HG03159 (cell line): ENCODE results near the gene NRDE2.
"Not testable (repeated sequence)": the region's sequence is repeated elsewhere in the genome, so short reads cannot be mapped to it uniquely, and the experiment has no call there.

Experiments
- ATAC-seq: cut with Tn5 transposase; IDR thresholded peaks from one replicate; pipeline ENCODE4 v1.9.1; 2021; ENCODE audit warnings: mild to moderate bottlenecking, moderate library complexity; ENCODE audit not compliant: unreplicated experiment

The NRDE2 gene

DNA sequence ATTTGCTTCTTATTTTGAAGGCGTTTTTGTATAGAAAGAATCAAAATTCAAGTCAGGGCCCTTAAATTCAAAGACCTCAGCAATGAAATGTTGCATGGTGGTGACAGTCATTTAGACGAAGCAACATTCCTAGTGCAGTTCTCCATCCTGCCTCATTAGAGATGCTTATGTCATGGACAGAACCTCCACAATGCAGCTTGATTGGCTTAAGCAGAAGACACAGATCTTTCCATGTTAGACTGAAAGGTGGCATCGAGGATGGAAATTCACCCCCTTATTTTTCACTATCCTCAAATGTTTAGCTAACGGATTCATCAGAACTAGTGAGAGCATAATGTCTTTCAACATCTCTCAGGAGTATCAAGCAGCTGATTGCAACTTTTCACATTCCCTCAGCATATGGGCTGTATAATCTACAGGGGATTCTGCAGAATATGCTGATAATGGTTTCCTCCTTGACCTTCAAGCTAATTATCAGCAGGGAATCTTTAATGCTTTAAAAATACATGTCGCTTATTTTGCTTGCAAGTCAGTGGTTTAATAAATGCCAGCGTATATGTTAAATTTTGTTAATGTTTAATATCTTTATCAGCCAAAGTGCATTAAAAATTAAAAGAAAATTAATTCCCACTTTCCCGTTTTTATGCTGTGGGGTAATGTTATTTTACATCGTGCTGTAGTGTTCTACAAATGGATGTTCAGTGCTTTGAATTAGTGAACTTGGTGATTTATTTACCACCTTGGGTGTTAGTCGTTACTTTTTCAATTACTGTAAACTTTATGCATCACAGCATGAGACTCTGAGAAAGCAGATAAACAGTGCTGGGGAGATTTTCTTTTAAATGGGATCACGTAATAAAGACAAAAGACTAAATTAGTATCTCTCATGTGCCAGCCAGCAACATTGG lies 12.8 kb upstream of the NRDE2 start:
- no peak for ATAC-seq

DNA sequence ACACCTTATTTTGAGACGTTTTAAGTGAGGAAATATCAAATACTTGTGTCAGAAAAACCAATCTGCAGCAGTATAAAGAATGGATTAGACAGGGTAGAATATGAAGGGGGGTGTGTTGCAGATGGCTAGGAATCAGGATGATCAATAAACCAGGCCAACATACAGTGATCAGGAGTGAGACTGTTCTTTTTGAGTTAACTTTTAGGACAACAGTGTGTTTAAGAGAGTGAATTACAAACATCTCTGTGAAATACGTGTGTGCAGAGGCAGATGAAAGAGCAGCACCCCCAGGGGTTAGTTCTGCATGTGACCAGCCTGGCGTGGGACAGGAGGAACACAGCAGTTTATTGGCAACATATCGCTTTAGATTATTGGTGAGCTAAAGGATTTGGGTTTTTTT lies 10.6 kb upstream of the NRDE2 start:
- no peak for ATAC-seq

DNA sequence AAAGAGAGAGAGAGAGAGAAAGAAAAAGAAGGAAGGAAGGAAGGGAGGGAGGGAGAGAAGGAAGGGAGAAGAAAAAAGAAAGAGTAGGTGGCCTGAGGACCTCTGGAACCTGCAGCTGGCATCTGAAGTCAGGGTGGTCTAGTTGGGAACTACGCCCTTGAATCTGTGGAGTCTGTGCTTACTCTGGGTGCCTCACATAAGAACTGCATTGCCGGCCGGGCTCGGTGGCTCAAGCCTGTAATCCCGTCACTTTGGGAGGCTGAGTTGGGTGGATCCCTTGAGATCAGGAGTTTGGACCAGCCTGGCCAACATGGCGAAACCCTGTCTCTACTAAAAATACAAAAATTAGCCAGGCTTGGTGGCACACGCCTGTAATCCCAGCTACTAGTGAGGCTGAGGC lies 10.0 kb upstream of the NRDE2 start:
- no peak for ATAC-seq

DNA sequence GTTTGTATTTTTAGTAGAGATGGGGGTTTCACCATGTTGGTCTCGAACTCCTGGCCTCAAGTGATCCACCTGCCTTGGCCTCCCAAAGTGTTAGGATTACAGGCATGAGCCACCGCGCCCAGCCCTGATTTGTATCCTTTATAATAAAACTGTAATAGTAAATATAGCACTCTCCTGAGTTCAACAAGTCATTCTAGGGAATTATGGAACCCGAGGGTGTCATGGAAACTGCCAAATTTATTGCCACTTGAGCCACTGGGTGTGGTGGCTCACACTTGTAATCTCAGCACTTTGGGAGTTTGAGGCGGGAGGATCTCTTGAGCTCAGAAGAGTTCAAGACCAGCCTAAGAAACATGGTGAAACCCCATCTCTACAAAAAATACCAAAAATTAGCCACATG lies 9.5 kb upstream of the NRDE2 start:
- ATAC-seq: not testable (repeated sequence)

DNA sequence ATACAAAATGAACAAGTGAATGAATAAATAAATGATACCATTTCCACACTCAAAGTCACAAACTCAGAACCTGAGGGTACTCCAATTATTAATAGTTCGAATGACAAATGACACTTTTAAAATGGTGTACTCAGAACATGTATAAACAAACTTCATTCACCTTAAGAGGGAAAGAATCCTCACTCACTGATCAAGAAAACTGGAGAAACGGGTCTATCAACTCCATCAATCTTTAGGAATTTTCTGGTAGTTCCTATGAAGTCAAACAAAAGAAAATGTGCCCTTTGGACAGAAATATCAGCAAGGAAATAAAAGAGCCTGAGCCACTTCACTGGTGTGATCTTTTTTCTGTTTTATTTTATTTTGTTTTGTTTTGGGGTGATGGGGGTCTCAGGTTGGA lies 5.2 kb upstream of the NRDE2 start:
- no peak for ATAC-seq

DNA sequence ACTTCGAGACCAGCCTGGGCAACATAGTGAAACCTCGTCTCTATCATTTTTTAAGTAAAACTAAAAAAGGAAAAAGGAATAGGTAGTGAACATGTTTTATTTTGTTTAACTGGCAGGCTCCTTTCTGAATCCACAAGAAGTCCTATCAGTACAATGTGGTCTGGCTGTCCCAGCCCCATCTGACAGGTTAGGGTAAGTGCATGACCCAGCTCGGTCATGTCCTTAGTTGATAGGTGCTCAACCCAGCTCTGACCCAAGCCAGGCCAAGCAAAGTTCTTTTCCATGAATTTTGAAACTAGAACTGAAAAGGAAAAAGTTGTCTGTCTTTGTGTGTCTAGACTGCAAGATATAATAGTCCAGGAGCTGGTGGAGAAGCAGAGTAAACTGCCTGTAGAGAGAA lies 4.7 kb upstream of the NRDE2 start:
- ATAC-seq: no peak

DNA sequence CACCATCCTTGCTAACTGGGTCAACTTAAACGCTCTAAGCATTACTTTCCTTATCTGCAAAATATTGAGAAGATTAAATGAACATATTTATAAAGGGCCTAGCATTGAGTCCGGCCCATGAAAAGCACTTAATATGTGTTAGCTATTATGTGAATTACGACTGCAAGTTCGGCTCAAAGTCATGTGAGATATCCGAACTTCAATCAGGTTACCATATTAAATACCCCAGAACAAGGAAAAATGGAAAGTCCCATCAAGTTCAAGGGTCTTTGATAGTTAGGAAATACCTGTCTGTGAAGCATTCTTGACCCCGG lies 487 bp upstream of the NRDE2 start:
- ATAC-seq: no peak

DNA sequence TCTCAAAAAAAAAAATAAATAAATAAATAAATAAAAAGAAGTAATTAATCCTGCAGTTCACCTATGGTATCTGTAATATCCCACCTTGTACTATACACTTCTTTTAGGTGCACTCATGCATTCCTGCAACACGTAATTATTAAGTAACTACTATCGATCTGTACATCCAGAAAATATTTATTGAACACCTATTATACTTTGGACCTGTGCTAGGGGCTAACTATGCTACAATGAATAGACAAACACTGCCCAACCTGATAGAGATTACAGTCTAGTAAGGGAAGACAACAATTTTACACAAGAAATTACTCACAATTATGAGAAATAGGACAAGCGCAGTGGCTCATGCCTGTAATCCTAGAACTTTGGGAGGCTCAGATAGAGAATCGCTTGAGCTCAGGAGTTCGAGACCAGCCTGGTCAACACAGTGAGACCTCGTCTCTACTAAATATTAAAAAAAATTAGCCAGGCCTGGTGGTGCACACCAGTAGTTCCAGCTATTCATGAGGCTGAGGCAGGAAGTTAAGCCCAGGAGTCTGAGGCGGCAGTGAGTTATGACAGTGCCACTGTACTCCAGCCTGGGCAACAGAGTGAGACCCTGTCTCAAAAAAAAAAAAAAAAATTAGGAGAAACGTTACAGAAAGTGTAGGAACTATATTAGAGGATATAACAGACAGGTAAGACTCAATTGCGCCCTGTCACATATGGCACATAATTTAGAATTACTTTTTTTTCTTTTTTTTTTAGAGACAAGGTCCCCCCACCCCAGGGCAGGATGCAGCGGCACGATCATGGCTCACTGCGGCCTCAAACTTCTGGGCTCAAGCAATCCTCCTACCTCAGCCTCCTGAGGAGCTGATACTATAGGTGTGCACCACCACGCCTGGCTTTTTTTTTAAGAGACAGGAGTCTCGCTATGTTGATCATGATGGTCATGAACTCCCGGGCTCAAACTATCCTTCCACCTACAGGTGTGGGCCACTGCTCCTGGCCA lies 1.2 kb downstream of the NRDE2 start:
- no peak for ATAC-seq

DNA sequence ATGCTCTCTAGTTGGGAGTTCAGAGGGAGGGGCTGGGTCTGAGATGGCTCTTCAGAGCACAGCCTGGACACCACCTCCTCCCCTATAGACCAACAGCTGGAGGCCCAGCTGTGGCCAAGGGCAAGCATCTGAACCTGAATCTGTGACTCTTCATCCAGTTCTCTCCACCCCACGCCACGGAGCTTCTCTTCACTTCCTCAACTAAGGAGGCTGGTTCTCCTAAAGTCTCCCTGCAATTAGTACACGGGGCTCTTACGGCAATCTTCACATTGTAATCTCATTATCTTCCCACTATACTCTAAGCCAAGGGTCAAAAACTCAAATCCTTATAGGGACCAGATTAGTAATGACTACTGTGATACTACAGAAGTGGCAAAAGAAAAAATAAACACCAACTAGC lies 9.8 kb downstream of the NRDE2 start:
- no peak for ATAC-seq

DNA sequence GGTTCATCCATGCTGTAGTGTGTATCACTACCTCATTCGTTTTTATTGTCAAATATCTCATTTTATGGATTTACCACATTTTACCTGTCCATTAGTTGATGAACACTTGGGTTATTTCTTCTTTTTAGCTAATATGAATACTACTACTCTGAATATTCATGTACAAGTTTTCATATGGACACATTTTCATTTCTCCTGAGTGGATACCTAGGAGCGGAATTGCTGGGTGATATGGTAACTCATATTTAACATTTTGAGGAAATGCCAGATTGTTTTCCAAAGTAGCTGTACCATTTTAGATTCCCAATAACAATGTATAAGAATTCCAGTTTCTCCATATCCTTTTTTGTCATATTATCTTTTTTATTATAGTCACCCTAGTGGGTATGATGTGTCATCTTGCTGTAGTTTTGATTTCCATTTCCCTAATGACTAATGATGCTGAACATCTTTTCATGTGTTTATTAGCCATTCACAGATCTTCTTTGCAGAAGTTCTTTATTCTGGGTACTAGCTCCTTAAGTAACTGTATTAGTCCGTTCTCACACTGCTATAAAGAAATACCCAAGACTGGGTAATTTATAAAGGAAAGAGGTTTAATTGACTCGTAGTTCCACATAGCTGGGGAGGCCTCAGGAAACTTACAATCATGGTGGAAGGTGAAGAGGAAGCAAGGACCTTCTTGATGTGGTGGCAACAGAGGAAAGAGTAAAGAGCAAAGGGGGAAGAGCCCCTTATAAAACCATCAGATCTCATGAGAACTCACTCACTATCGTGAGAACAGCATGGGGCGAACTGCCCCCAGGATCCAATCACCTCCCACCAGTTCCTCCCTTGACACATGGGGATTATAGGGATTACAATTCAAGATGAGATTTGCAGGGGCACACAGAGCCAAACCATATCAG lies 11.9 kb downstream of the NRDE2 start:
- no peak for ATAC-seq

DNA sequence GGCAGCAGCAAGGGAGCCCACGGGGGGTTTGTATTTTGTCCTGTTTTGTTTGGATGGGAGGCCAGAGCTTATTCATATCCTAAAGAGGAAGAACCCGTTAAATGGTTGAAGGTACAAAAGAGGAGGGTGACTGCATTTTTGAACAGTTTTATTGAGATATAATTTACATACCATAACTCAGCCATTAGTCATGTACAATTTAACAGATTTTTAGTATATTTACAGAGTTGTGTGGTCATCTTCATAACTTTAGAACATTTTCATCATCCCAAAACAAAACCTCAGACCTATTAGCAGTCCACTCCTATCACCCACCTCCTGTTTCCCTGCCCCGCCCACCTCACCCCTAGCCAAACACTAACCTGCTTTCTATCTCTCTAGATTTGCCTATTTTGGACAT lies 12.6 kb downstream of the NRDE2 start:
- no peak for ATAC-seq

DNA sequence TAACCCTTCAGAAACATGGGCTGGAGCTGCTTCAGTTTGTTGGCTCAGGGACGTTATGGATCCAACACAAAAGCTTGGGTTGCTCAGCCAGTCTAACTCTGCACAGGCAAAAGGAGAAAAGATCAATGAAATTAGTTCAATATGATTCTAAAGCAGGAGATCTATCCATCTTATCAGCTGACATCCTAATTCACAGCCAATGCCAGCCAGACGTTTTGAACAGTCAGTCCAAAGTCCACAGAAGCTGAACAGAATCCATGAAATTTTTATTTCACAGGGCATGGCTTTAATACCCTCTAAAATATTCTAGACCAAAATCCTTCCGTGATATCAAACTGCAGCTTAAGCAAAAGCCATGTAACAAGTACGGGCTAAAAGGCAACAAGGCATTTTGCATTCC lies 13.7 kb downstream of the NRDE2 start:
- no peak for ATAC-seq

DNA sequence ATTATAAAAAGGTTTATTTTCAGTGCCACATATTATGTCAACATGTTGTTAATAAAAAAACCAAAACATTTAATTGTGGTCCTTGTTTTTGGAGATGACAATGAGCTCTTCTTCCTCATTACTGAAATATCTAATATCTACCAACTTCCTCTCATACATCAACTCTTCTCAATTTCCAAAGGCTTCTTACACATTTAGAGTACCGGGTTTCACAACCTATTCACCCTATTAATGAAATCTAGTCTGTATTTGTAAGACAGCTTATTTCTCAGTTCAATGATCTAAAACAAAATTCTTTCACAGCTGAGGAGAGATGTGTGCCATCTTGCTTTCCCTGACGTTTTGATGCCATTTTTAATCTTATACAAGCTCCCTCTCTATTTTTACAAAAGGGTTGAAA lies 14.5 kb downstream of the NRDE2 start:
- no peak for ATAC-seq

DNA sequence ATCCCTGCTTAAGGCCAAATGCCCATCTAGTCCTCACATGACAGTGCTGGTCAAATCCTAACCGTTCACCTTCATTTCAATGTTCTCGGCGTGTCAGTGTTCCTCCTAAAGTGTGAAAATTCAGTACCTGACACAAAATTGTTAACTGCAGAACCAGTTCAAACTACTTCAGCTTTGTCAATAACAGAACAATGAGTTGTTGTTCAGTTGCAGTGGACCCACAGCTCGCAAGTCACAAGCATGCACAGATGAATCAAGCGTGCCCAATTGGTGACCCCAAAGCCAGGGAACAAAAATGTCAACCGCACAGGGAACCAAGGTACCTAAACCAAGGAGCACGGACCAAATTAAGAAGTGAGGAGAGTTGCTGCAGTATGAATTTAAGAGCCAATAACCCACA lies 23.2 kb downstream of the NRDE2 start:
- ATAC-seq: no peak

DNA sequence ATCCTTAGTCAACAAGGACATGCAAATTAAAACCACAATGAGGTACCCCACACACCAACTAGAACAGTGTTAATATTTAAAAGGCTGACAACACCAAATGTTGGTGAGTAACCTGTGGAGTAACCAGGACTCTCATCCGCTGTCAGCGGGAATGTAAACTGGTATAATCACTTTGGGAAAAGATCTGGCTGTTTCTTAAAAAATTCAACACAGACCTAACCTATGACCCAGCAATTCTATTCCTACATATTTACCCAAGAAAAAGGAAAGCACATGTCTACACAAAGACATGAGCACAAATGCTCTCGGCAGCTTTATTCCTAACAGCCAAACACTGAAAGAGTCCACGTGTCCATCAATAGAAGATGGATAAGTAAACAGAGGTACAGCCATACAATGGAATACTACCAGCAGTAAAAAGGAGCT lies 26.6 kb downstream of the NRDE2 start:
- no peak for ATAC-seq

DNA sequence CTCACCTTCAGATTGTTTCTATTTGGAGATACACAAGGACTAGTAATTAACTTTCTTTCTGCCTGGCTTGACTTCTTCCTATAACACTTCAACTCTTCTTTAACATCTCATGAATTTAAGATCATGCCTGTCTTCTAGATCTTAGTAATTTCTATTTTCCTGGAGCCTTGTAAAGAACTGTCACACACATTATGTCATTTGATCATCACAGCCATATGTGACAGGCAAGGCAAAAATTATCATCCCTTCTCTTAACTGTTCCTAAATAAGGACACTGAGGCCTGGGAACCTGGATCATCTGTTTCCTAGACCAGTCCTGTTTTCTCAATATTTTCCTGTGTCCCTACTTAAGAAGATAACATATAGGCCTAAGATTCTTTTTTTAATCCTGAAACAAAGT lies 27.2 kb downstream of the NRDE2 start:
- no peak for ATAC-seq

DNA sequence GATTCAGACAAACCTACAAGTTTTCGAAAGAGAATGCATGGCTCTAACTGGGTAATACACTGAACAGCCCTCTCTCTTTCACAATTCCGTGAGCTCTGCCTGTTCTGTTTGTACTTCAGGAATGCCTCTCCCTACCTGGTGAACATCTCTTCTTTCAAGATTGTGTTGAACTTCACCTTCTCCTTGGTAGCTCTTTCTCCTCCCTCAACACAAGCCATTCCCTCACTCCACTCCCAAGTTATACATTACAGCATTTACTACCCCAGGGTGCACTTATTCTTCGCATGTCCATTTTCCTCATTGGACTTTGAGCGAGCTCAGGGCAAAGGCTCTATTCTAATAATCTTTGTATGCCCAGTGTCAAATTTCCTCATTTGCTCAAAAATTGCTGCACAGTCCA lies 28.3 kb downstream of the NRDE2 start:
- no peak for ATAC-seq

DNA sequence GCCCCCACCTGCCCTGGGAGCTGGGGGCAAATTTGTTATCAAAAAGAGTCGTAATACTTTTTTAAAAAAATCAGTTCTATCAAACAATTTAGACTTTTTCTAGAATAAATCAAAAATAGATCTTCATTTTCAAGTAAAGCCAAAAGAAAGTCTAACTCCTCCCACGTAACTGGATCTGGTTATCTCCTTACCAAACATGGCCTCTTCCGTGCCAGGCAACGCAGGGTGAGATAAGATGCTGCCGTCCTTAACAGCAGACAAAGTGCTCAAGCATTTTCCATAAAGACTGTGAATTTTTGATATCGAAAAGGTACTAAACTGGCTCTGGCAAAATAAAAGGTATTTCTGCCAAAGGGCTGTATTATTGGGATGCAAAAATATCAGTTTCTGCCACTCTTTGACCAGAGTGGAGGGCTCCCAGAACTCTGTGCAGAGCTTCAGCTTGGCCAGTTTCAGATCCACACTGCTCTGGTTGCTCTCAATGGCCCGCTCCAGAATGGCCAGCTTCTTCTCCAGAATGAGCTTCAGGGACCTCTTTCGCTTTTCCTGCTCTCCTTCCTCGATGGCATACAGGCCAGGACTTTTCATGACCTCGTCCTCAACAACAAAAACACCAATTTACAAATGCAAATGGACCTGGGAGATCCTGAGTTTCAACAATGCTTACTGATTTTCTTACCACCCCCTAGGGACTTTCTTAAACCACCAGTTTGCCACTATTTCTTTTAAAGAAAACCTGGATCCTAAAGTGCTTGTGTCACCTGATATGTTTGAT lies 29.0 kb downstream of the NRDE2 start:
- no peak for ATAC-seq

DNA sequence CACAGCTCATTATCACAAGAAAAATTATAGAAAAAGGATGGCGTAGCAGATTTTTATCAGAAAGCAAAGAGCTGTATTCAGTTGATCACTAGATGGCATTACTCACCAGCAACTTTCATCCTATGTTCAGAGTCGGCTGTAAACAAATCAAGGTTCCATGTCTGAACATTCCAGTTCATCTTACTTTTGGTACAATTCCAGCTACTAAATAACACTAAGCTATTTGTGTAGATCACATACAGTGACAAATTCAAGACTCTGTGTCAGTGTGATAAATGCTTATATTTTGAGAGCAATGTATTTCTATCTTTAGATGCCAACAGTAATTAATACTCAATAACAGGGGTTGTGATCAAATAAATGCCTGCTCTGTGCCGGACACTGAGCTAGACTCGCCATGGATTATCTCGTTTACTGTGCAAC lies 30.1 kb downstream of the NRDE2 start:
- no peak for ATAC-seq

DNA sequence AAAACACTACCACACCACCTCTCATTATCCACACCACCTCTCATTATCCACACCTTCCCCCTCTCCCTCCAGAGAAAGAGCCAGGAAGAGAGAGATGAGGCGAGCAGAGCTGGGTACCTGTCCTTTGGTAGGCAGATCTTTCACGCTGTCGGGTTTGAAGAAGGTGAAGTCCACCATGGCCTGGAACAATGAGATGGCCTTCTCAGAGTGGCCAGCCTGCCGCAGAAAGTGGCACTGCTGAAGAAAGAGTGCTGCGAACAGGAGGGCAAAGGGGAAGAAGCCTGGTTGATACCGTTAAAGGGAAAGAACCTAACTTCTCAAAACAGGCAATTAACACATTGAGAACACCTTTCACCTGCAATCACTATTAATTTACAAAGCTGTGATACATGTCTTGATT lies 30.6 kb downstream of the NRDE2 start:
- ATAC-seq: no peak
